Motor neuron (in vitro differentiated cells): Measurements from ENCODE around the gene TDRD7. TPM values are rescaled to one million over a fixed set of nuclear protein-coding genes. Genes with fewer than 3 reads are reported as not detected.

ENCODE experiments used
- ATAC-seq, 8 experiments: fragments of 200-7000 bp; cut with Tn5 transposase; replicated peaks in 6 of 8; 2 replicates each; pipeline ENCODE4 v1.8.0; 2021; ENCODE audit warnings: mild to moderate bottlenecking in 8 of 8, moderate library complexity in 8 of 8
- H3K27ac ChIP-seq, 2 donors: fragments of 250-450 bp; sonication (Bioruptor Pico); 2 replicates each; pipeline ENCODE4 v1.9.0; 2021; ENCODE audit warnings: antibody characterized with exemption in 2 of 2, mild to moderate bottlenecking in 2 of 2, moderate library complexity in 1 of 2
- H3K4me1 ChIP-seq, 2 donors: fragments of 250-450 bp; sonication (Bioruptor Pico); replicated peaks in 1 of 2; 2 replicates each; pipeline ENCODE4 v1.6.1; 2021; ENCODE audit warnings: antibody characterized with exemption in 2 of 2, mild to moderate bottlenecking in 2 of 2, moderate library complexity in 1 of 2
- H3K4me3 ChIP-seq, 5 donors: fragments of 250-450 bp; sonication (Bioruptor Pico); 2 replicates each; pipeline ENCODE4 v1.9.0; 2021; ENCODE audit warnings: antibody characterized with exemption in 5 of 5, mild to moderate bottlenecking in 5 of 5, moderate library complexity in 4 of 5
- WGBS, 10 experiments: fragments of 450-650 bp; shearing (Covaris generic); methylation state at CpG; one replicate each; pipeline ENCODE4 v1.0.0; 2022; 5-methylcytosine and 5-hydroxymethylcytosine counted together
- in situ Hi-C, 9 experiments: fragments of 400-800 bp; cut with MboI; loops; one replicate each; pipeline ENCODE4 v1.15.0; 2021; ENCODE audit warnings: low sequenced_read_pairs in 9 of 9, low pct_unique_long_range_greater_than_20kb in 2 of 9; ENCODE audit not compliant: unreplicated experiment in 9 of 9
- total RNA-seq, 8 experiments: library from RNA; unstranded; fragments of 300-600 nt; gene quantifications; 2 replicates each; pipeline versions ENCODE4 v1.2.3 to v1.2.4, GENCODE V29; 2022

TDRD7 gene
- total RNA-seq, 8 experiments from 2014 or later, result 2.0 to 55.6 (median 4.3) TPM

- H3K4me1 ChIP-seq, result peaks cover 0 to 2% of the 10 kb centered on the region in 2 donors
- 0 to 100% (median 76%) methylated on average over 1 to 3 of the region's 3 CpGs; no CpG with 5 or more reads in 3 of the 10 experiments for WGBS, 10 experiments
- in situ Hi-C loops, result no loop called here
Observed at GRCh38 chr9:97534185-97534584, 122.3 kb downstream of the TDRD7 start.

GRCh38 chr9:97534961-97535594 lies 123.2 kb downstream of the TDRD7 start:
- 0 to 100% (median 81%) methylated on average over 1 to 9 of the region's 10 CpGs; no CpG with 5 or more reads in 3 of the 10 experiments for WGBS, 10 experiments
- no peak for ATAC-seq
- in situ Hi-C loops, result no loop called here
- Histone ChIP-seq H3K4me1 (peaks cover 0 to 2% of the 10 kb centered on the region in 2 donors), H3K4me3 (no peak overlapping the region), H3K27ac (no peak overlapping the region)

More at GRCh38 chr9:97534185-97534584, 122.3 kb downstream of the TDRD7 start:
- H3K27ac ChIP-seq, result no peak overlapping the region
- H3K4me3 ChIP-seq, result no peak overlapping the region
- no peak for ATAC-seq

- no peak for ATAC-seq
- WGBS, 10 experiments, result 20 to 100% (median 79%) methylated on average over 1 to 3 of the region's 5 CpGs; no CpG with 5 or more reads in 1 of the 10 experiments
- H3K4me3 ChIP-seq, result no peak overlapping the region
- H3K27ac ChIP-seq, result no peak overlapping the region
- in situ Hi-C loops, result no loop called here
- H3K4me1 ChIP-seq, result peaks cover 0 to 2% of the 10 kb centered on the region in 2 donors
Observed at GRCh38 chr9:97535771-97536170, 123.9 kb downstream of the TDRD7 start.

- Histone ChIP-seq H3K4me1 (peaks cover 0 to 2% of the 10 kb centered on the region in 2 donors), H3K4me3 (no peak overlapping the region), H3K27ac (no peak overlapping the region)
- in situ Hi-C loops, result no loop called here
- no peak for ATAC-seq
- WGBS, 10 experiments, result 0 to 100% (median 50%) methylated on average over 1 to 6 of the region's 9 CpGs; no CpG with 5 or more reads in 3 of the 10 experiments
Observed at GRCh38 chr9:97536480-97536879, 124.6 kb downstream of the TDRD7 start.

- ATAC-seq, result peak in 3 of 8 experiments; percentile 25 to 68 (median 44)
Observed at GRCh38 chr9:97543561-97543960, 131.7 kb downstream of the TDRD7 start.

GRCh38 chr9:97545486-97545885 lies 133.6 kb downstream of the TDRD7 start:
- H3K27ac ChIP-seq, result no peak overlapping the region
- in situ Hi-C loops, result no loop called here
- H3K4me3 ChIP-seq, result no peak overlapping the region
- ATAC-seq, result peak in 1 of 8 experiments; percentile 62
- no peaks in the 10 kb centered on the region for H3K4me1 ChIP-seq
- 0 to 83% (median 65%) methylated on average over 1 to 7 of the region's 8 CpGs; no CpG with 5 or more reads in 3 of the 10 experiments for WGBS, 10 experiments

More at GRCh38 chr9:97543561-97543960, 131.7 kb downstream of the TDRD7 start:
- in situ Hi-C loops, result no loop called here
- Histone ChIP-seq H3K4me3 (no peak overlapping the region), H3K27ac (no peak overlapping the region), H3K4me1 (no peaks in the 10 kb centered on the region)
- WGBS, 10 experiments, result 0 to 67% (median 40%) methylated on average over 1 of the region's 1 CpG; no CpG with 5 or more reads in 7 of the 10 experiments

Other genes starting within 250 kb of the TDRD7 start
- 10 to 100 TPM in 2 of 8 experiments, 1 to 10 TPM in 6; 2.0 to 14.8 (median 5.2) TPM for gene CCDC180, start 104.4 kb upstream of the TDRD7 start, total RNA-seq
- gene TMOD1, start 89.6 kb downstream of the TDRD7 start, total RNA-seq, result 10 to 100 TPM in 1 of 8 experiments, 1 to 10 TPM in 4, under 1 TPM in 3; 0.15 to 76.0 (median 1.2) TPM
- gene TSTD2, start 221.3 kb downstream of the TDRD7 start, total RNA-seq, result 10 to 100 TPM; 13.9 to 32.9 (median 27.7) TPM
- gene NCBP1, start 221.7 kb downstream of the TDRD7 start, total RNA-seq, result 10 to 100 TPM; 24.4 to 52.3 (median 37.2) TPM